DMS114 treated with DMSO at 0.1 percent for 48 hours (cell line): ENCODE results near the gene PITPNC1.

ENCODE experiments used
- DNase-seq: peaks from one replicate; lab custom pipeline; 2025; ENCODE audit not compliant: unreplicated experiment; lab: John Stamatoyannopoulos, UW

The PITPNC1 gene

GRCh38 chr17:67534941-67535340 is 157.9 kb downstream of the PITPNC1 start:
- DNase-seq = no peak

DNA sequence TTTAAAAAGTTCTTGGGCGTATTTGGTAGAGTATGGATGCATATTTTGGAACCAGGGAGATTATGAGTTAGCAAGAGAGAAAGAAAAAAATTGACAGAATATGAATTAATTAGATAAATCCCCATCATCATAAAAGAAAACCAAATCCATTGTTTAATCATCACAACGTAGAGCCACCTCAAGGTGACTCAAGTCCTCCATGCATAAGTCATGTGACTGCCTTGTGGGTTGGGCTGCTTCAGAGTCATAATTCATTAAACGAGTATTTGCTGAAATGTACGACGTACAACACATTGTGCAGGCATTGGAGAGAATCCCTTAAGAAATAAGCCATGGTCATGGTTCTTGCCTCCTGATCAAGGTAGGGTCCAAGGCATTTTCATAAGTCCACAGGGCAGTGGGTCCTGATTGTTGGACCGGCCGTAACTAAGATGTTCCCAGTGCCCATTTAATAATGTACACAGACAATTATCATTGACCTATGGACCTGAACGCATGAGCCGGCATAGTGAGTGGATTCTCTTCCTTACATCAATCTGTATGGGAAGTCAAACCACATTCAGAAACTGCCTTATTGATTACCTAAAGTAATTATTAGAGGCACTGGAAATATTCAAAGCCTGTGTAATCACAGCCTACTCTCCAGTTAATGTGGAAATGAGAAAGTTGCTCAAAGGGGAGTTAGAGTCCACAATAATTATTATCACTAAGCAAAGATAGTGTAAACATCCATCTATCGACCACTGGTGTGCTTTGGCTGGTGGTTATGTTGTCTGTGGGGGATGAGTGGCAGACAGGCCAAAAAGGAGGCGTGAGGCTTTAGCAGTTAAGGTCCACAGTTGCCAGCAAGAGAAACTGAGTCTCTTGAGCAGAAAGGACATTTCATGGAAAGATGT is 165.4 kb downstream of the PITPNC1 start:
- DNase-seq = no peak

GRCh38 chr17:67544364-67544955 is 167.4 kb downstream of the PITPNC1 start:
- DNase-seq = no peak

GRCh38 chr17:67546578-67547527 is 169.8 kb downstream of the PITPNC1 start:
- no peak for DNase-seq

DNA sequence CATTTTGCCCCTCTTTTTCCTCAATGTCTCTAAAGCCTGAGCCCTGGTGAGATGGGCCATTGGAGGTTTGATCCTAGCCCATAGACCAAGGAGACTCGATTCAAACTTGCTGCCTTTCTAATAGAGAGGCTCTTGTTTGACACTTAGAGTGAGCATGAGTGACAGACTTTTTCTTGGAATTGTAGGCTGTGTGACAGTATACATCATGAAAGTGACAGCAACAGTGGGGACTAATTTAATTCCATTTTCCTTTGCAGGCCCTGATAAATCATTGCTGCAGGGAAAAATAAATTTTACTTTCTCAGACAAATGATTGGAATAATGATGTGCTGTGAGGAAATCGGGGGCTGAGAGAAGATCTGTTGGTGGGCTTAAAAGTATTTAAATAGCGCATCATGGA is 171.6 kb downstream of the PITPNC1 start:
- DNase-seq = no peak

DNA sequence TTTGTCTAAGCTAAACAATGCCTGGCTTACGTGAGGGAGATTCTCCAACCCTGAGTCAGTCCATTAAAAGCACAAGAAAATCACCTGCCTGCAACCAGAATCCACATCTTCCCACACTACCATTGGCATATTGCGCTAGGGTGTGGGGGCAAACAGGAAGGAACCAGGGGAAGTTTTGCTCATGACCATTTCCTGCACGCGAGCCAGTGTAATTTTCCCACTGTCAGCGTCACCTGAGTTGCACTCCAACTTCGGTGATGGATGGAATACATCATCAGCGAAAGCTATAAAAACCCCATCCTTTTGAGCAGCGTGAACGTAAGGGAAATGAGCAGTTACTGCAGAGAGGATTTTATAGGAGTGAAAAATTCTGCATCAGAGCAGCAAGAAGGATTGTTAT is 172.7 kb downstream of the PITPNC1 start:
- DNase-seq = no peak

DNA sequence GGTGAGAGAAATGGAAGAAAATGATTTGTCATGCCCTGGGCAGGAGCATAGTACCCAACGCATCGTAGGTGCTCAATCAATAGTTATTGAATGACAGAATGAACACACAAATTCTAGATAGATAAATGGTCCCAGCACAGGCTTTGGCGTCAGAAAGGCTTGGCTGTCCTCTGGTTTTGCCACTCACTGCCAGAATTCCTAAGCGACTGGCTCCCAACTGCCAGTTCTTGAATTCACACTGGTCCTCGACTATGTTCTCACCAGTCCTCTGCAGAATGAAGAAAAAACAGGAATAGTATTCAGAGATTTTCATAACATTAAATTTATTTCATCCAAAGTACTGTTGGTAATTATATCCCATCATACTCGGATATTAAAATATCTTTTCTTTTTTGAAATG is 177.6 kb downstream of the PITPNC1 start:
- no peak for DNase-seq

- DNase-seq = no peak
These were observed 178.8 kb downstream of the PITPNC1 start for GRCh38 chr17:67555855-67556254.

GRCh38 chr17:67557052-67557845 is 180.2 kb downstream of the PITPNC1 start:
- no peak for DNase-seq

DNA sequence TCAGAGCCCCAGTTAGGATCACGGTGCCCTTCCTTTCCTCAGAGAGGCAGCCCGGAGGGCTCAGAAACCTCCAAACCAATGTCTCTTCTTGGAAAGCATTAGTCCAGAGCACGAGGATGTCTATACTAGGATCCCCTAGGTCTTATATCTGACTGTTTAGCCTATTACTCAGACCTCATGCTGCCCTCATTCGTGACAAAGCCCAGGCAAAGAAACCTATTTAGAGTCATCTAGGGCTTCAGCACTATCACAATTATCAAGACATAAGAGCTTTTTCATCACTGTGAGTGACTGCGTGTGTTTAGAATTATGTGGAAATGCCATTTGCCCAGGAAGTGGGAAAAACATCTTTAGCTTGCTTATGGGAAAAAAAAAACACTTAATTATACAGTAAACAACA is 180.8 kb downstream of the PITPNC1 start:
- no peak for DNase-seq

- no peak for DNase-seq
These were observed 181.8 kb downstream of the PITPNC1 start for GRCh38 chr17:67558740-67559380.

DNA sequence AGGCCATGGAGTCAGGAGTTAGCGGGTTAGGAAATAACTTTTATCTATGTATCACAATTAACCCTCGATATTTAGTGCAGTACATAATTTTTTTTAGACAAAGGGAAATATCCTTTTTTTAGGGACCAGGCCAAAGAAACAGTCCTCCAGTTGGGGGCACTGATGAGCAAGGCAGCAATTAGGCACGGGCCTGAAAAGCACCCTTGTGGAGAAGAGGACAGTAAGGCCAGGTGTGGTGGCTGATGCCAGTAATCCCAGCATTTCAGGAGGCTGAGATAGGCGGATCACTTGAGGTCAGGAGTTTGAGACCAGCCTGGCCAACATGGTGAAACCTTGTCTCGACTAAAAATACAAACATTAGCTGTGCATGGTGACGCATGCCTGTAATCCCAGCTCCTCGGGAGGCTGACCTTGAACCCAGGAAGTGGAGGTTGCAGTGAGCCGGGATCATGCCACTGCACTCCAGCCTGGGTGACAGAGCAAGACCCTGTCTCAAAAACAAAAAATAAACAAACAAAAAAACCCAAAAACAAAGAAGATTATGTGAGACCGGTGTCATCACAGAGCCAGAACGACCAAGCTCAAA is 182.4 kb downstream of the PITPNC1 start:
- DNase-seq = no peak

DNA sequence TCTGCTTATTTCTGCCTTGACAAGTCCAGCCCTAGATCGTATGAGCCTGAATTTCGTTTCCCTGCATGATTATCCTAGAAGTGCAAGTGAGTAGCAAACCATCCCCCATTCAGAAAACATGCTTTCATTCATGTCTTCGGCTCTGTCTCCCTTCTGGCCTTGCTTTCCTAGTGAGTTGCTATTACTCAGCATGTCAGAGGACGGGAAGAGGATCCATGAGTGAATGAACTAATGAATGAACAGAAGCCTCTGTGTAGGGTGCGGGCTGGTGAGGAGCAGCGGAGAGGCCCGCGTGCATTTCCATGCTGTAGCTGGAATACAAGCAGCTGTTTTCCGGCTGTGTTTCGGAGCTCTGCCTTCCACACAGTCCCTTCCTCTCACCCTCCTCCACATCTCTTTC is 184.9 kb downstream of the PITPNC1 start:
- DNase-seq = no peak

- no peak for DNase-seq
These were observed 186.7 kb downstream of the PITPNC1 start for GRCh38 chr17:67563692-67564228.

DNA sequence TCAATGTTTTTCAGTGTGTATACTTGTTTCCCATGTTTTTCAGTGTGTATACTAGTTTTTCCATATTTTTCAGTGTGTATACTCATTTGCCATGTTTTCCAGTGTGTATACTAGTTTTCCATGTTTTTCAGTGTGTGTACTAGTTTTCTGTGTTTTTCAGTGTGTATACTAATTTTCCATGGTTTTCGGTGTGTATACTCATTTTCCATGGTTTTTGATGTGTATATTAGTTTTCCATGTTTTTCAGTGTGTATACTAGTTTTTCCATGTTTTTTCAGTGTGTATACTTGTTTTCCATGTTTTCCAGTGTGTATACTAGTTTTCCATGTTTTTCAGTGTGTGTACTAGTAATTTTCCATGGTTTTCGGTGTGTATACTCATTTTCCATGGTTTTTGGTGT is 188.0 kb downstream of the PITPNC1 start:
- no peak for DNase-seq

DNA sequence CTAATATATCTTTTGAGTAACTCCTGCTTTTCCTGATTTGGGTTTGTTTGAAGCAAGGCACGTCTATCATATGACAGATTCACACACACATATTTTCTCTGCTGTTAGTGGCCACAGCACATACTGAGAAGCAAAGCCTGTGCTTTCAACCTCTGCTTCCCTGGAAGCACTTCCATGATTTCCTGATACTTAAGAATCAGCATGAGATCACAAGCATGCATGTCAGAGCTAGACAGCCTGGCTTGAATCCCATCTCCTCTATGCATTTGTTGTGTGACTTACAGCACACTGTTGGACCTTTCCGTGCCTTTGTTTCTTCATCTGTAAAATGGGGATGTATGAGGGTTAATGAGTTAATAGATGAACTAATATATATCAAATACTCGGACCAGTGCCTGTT is 189.6 kb downstream of the PITPNC1 start:
- no peak for DNase-seq

DNA sequence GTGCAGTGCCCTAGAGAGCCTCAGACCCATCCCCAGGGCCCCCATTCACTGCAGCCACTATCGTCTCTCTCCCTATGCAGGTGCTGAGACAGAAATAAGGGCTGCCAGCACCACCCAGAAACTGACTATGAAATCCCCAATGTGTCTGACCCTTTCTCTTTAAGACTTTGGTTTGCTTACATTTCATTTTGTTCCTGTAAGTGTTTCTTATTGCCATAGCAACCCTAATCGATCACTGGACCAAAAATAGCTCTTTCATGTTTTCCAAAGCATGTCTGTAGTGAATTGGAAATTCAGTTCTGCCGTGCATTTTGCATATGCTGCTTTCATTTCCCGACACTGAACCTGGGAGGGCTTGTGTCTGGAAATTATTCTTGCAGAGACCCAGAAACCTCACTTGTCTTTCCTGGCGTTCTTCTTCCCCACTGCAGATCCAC is 192.0 kb downstream of the PITPNC1 start:
- no peak for DNase-seq

DNA sequence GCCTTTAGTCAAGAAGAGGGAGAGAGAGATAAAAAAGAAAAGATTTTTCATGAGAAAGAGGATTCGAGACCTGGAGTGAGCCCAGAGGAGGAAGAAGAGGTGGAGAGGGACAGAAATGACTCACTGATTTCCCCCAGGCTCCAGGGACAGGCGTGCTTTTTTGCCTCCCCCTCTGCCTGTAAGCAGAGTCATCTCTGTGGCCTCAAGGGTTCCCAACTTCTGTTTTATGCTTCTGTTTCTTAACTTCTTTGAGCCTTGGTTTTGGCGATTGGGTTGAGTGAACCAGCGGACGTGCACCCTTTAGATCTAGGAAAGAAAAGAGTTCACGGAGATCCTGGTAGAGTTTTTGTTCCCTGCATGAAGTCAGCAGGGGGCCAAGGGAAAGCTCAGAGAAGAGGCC is 192.8 kb downstream of the PITPNC1 start:
- no peak for DNase-seq

DNA sequence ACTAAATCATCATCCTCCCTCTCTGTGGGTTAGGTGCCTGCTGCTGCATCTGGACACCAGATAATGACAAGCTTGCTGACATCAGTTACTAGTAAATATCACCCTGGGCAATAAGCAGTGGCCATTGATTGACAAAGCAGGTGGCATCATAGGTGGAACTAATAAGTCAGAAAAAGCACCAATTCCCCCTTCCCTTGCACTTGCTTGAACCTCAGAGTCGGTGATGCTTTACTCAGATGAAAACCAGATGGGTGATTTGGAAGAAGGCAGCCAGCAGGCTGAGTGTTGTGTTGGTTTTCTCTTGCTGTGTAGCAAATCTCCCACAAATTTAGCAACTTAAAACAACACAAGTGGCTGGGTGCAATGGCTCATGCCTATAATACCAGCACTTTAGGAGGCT is 193.7 kb downstream of the PITPNC1 start:
- no peak for DNase-seq

DNA sequence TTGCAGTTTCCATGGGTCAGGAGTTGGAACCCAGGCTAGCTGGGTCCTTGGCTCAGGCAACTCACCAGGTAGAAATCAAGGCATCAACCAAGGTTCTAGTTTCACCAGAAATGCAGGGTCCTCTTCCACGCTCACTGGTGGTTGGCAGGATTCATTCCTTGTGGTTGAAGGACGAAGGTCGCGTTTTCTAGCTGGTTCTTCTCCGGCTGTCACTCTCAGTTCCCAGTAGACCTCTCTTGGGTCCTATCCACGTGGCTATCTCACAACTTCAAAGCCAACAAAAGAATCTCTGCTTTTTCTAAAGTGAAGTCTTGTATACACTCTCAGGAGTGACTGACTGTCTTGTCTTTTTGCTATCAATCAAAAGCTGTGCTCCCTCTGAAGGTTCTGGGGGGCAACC is 194.4 kb downstream of the PITPNC1 start:
- DNase-seq = no peak
